ENCODE results near the gene TMPRSS13.
"Not testable (repeated sequence)": the region's sequence is repeated elsewhere in the genome, so short reads cannot be mapped to it uniquely, and the experiment has no call there.

Gene TMPRSS13

DNA sequence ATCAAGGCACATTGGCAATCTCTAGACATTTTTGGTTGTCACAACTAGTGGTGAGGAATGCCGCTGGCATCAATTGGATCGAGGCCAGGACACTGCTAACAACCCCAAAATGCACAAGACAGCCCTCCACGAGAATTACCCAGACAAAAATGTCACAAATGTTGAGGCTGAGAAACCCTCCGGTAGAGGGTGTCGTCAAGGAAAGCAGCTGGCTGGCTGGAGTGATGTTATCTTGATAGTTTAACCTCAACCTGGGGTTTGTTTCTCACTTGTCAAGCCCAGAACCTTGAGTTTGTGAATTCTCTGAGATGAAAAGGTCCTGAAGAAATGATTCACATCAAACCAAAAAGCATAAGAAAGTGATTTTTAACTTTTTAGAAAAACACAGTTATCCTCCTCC lies 21.1 kb upstream of the TMPRSS13 start:
- no peak for DNase-seq

- no peak for DNase-seq
Measured at GRCh38 chr11:117949062-117949461, 19.9 kb upstream of the TMPRSS13 start.

DNA sequence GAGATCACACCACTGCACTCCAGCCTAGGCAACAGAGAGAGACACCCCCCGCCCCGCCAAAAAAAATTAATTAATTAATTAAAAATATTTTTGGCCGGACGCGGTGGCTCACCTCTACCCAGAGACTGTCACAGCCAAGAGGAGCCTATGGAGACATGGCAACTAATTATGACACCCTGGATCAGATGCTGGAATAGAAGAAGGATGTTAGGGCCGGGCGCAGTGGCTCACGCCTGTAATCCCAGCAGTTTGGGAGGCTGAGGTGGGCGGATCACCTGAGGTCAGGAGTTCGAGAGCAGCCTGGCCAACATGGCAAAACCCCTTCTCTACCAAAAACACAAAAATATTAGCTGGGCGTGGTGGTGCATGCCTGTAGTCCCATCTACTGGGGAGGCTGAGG lies 19.3 kb upstream of the TMPRSS13 start:
- not testable (repeated sequence) for DNase-seq

- not testable (repeated sequence) for DNase-seq
Measured at GRCh38 chr11:117947751-117948150, 18.5 kb upstream of the TMPRSS13 start.

DNA sequence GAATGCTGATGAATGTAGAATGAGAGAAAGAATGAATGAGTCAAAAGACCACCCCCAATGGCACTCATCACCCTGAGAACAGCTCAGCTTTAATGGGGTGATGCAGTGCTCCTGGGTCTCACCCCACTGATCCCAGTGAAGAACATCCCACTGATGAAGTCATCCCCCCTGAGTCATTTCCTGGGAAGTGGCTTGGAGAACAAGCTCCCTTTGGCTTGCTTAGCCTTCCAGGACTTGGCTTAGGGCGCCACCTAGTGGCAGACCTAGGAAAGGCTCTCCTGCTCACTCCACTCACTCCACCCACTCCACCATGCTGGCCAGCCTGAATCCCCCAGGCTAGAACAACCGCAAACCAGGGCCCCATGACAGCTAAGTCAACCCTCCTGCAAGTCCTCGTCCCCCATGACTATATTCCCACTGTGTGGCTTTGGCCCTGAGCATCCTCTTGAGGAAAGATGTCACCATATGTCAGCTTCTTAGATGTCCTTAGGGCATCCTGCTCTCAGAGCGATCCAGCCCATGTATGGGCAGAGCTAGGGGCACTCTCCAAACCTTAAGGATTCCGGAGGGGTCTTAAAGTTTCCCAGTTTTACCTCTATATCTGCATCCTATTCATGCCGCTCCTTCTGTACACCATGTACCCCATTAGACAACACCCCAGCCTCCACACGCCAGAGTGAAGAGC lies 17.8 kb upstream of the TMPRSS13 start:
- no peak for DNase-seq

GRCh38 chr11:117946156-117946841 lies 17.1 kb upstream of the TMPRSS13 start:
- DNase-seq = no peak

- DNase-seq = no peak
Measured at GRCh38 chr11:117945047-117945810, 16.0 kb upstream of the TMPRSS13 start.

GRCh38 chr11:117944554-117944953 lies 15.4 kb upstream of the TMPRSS13 start:
- no peak for DNase-seq

DNA sequence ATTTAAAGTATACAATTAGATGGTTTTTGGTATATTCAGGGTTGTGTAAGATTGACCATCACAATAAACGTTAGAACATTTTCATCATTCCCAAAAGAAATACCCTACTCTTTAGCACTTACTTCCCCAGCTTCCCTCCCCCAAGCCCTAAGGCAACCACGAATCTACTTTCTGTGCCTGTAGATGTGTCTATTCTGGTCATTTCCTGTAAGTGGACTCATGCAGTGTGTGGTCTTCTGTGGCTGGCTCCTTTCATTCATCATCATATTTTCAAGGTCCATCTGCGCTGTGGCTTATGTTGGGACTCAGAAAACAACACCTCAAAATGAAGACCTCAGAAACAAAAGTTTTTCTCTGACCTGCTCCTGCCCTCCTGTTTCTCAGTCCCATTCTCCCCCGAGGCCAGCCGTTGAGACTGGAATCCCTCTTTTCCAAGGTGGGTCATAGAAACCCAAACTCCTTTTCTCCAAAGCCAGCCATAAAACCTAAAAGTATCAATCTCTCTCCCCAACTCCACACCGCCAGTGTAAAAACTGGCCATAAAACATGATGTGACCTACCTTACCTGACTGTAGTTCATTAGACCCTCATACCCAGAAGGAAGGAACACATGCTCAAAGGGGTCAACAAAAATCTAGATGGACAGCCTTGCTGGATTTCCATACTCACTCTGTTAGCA lies 12.9 kb upstream of the TMPRSS13 start:
- no peak for DNase-seq

DNA sequence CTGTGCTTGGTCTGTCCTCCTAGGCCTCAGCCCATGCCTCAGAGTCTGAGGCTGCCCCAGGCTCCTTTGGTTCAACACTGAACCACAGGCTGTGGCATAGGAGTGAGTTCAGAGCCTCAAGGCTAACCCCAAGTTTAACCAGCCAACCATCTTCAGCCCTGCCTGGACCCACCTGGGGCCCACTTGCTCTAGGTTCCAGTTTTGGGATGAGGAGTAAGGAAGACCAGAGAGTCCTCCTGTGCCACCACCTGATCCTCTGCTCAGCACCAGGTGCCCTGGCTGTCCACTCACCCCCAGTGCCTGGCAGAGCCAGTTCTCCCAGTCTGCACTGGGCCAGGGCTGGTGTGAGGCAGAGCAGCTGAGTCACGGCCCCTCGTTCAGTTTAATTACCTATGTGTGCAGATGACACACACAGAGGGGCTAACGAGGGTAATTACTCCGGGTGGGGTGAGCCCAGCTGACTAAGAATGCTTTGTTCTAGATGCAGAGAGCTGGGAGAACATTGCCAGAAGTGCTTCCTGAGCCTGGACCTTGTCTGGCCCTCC lies 12.0 kb upstream of the TMPRSS13 start:
- DNase-seq = no peak

DNA sequence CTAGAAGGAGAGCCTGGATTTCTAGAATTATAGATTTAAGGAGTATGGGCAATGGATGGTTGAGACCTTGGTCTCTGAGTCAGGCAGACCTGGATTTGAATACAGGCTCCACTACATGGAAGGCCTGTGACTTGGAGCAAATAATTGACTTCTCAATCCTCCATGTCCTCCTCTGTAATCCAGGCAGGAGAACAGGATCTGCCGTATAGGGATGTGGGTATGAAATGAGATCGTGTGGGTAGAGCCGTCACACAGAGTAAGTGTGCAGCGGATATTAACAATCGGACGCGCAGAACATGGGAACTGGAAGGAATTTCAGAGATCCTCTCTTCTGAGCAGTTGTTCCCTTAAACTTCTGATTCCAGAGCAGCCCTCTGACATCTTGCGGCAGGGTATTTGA lies 11.5 kb upstream of the TMPRSS13 start:
- DNase-seq = no peak

- no peak for DNase-seq
Measured at GRCh38 chr11:117936973-117937372, 7.8 kb upstream of the TMPRSS13 start.

GRCh38 chr11:117934526-117935307 lies 5.5 kb upstream of the TMPRSS13 start:
- no peak for DNase-seq

- DNase-seq = no peak
Measured at GRCh38 chr11:117933930-117934329, 4.7 kb upstream of the TMPRSS13 start.

DNA sequence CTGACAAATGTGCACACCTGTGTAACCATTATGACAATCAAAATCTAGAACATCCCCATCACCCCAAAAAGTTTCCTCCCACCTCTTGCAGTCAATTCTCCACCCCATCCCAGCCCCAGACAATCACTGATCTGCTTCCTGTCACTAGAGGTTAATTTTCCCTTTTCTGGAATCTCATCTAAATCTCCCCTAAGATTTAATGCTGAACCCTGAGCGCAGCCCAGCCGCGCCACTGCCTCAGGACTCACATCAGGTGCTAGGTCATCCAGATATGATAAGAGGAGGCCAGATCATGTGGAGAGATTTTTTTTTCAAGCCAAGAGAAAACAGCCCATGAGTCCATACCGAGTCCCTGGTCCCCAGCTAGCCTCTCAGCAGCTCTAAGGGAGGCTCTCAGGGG lies 4.3 kb upstream of the TMPRSS13 start:
- DNase-seq = no peak

- no peak for DNase-seq
Measured at GRCh38 chr11:117932947-117933346, 3.7 kb upstream of the TMPRSS13 start.

DNA sequence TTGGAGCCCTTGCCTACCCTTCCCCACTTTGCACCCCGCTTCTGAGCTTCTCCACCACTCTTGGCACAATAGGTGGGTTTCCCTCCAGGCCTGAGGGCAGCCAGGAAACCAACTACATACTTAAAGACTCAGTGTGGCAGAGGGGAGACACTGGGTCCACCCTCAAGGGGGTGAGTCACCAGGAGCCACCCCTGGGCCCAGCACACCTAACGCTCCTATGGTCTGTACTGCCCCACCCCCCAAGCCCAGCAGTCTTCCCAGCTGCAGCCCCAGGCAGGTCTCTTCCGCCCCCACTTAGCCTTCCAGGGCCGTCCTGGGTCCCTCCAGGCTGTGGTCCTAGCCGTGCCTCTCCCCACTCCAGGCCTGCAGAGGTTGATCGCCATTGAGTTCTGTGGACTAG lies 3.2 kb upstream of the TMPRSS13 start:
- no peak for DNase-seq

DNA sequence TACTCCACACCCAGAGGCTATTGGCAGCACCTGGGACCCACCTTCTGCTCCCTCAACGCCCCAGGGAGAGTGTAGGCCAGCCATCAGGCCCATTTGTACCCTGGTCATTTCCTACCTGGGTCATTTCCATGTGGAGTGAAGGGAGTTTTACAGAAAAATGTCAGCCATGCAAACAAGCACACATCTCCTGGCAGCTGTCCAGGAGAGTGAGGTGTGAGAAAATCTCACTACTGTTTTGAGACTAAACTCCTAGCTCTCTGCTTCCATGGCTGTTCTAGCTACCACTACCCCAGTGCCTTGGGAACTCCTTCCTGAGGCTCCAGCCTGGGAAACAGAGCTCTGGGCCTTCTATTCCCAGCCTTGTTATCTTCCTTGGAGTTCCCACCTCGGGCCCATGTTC lies 2.8 kb upstream of the TMPRSS13 start:
- no peak for DNase-seq

GRCh38 chr11:117931331-117931950 lies 2.2 kb upstream of the TMPRSS13 start:
- no peak for DNase-seq

DNA sequence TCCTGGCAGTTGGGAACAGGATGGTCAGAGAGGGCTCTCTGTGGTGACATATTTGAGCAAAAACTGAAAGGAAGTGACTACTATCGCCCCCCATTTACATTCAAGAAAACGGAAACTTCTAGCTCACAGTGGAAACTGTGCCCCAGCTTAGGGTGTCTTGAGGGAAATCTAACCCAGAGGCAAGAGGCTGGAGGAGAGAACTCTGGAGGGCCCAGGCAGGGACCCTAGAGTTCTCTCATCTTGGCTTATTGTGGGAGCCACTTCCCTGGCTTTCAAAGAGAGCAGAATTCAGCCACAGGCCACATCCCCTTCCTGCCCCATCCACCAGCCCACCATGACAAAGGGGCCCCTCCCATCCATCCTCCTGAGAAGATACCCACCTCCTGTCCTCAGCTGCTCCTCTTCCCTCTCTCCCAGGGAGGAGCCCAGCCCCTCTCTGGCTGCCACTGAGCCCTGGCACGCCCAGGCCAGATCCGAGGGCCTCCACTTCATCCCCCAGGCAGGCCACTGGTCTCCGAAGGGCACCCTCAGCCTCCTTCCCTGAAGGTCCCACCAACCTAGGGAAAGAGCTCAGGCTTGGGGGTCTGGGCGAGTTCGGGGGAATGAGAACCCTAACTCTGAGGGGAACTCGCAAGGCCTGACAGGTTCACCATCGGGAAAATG lies 1.6 kb upstream of the TMPRSS13 start:
- no peak for DNase-seq

GRCh38 chr11:117929916-117930570 lies 841 bp upstream of the TMPRSS13 start:
- DNase-seq = no peak

Measured in NCI-H524 treated with DMSO at 0.1 percent for 48 hours (cell line).